Keratinocyte (primary cell): ENCODE measurements around the gene MEF2A. TPM values are rescaled to one million over a fixed set of nuclear protein-coding genes. Genes with fewer than 3 reads are reported as not detected.

Experiments
- DNase-seq: peaks from one replicate; pipeline ENCODE4 v3.0.0-alpha.2; 2011; ENCODE audit warnings: low read depth, missing footprints, low spot score
- FAIRE-seq: peaks from 2 replicates; lab custom pipeline; 2011; peaks lifted over from hg19 to GRCh38; lab: Jason Lieb, UNC
- H2AFZ ChIP-seq: 2 replicates; pipeline ENCODE4 v1.6.0; 2012; ENCODE audit warnings: low read length, control low read depth, inconsistent platforms; ENCODE audit not compliant: control insufficient read depth
- H3K27ac ChIP-seq: 2 replicates; pipeline ENCODE4 v1.5.1; 2011; ENCODE audit warnings: low read length; ENCODE audit not compliant: control insufficient read depth, insufficient read depth
- H3K27me3 ChIP-seq: 3 replicates; pipeline ENCODE4 v1.6.0; 2011; ENCODE audit warnings: low read length; ENCODE audit not compliant: control insufficient read depth, insufficient read depth; ENCODE audit errors: extremely low read depth
- H3K36me3 ChIP-seq, 2 experiments: 2 replicates in 1 of 2; 3 replicates in 1 of 2; pipeline ENCODE4 v1.5.1; 2011; ENCODE audit warnings: low read length in 2 of 2, mild to moderate bottlenecking in 1 of 2; ENCODE audit not compliant: control insufficient read depth in 2 of 2, insufficient read depth in 2 of 2; ENCODE audit errors: extremely low read depth in 1 of 2
- H3K4me1 ChIP-seq: 3 replicates; pipeline ENCODE4 v1.5.1; 2011; ENCODE audit warnings: low read length; ENCODE audit not compliant: control insufficient read depth, insufficient read depth; ENCODE audit errors: extremely low read depth
- H3K4me2 ChIP-seq: 3 replicates; pipeline ENCODE4 v1.6.0; 2011; ENCODE audit warnings: low read depth, low read length; ENCODE audit not compliant: control insufficient read depth, insufficient read depth; ENCODE audit errors: extremely low read depth
- H3K4me3 ChIP-seq, 3 experiments: fragments of 200-600 bp in 1 of 3; sonication (generic) in 1 of 3; 2 replicates in 2 of 3; 3 replicates in 1 of 3; pipeline ENCODE4 v1.5.1; 2011 to 2016; ENCODE audit warnings: low read length in 3 of 3, mild to moderate bottlenecking in 3 of 3, control low read depth in 2 of 3, inconsistent platforms in 1 of 3, low read depth in 1 of 3, mixed read lengths in 1 of 3, mixed run types in 1 of 3, moderate library complexity in 1 of 3; ENCODE audit not compliant: control insufficient read depth in 2 of 3, insufficient read depth in 2 of 3; ENCODE audit errors: extremely low read depth in 1 of 3
- H3K79me2 ChIP-seq: 2 replicates; pipeline ENCODE4 v1.6.0; 2012; ENCODE audit warnings: low read length; ENCODE audit not compliant: control insufficient read depth, insufficient read depth
- H3K9ac ChIP-seq: 3 replicates; pipeline ENCODE4 v1.6.0; 2011; ENCODE audit warnings: low read length; ENCODE audit not compliant: control insufficient read depth, insufficient read depth; ENCODE audit errors: extremely low read depth
- H3K9me1 ChIP-seq: 3 replicates; pipeline ENCODE4 v1.6.0; 2011; ENCODE audit warnings: low read length; ENCODE audit not compliant: control insufficient read depth, insufficient read depth; ENCODE audit errors: extremely low read depth
- H3K9me3 ChIP-seq: 2 replicates; pipeline ENCODE4 v1.5.1; 2012; ENCODE audit warnings: low read depth, low read length; ENCODE audit not compliant: control insufficient read depth
- H4K20me1 ChIP-seq: 3 replicates; pipeline ENCODE4 v1.6.0; 2011; ENCODE audit warnings: low read length; ENCODE audit not compliant: control insufficient read depth, insufficient read depth; ENCODE audit errors: extremely low read depth
- EZH2 ChIP-seq: IDR thresholded peaks from one replicate; pipeline ENCODE4 v1.6.1; 2012; ENCODE audit warnings: inconsistent platforms, mild to moderate bottlenecking, low read length, moderate library complexity
- dilution Hi-C: fragments of 300-500 bp; cut with MboI; formaldehyde crosslinking; loops from one replicate; pipeline ENCODE4 v1.7.0; 2020; ENCODE audit warnings: low sequenced_read_pairs; ENCODE audit not compliant: extremely low pct_ligation_motif_present
- polyA plus RNA-seq, 5 experiments: library from polyadenylated mRNA; depleted of rRNA in 3 of 5; stranded (reverse) in 3 of 5; stranded (forward) in 1 of 5; unstranded in 1 of 5; fragments of >200 nt; gene quantifications; 1 replicate in 1 of 5; 2 replicates in 3 of 5; 3 replicates in 1 of 5; pipeline versions ENCODE4 v1.2.1 to v1.2.3, GENCODE V29; 2011 to 2012; ENCODE audit warnings: missing spikeins in 2 of 5, low read depth in 1 of 5, low replicate concordance in 1 of 5
- TF ChIP-seq, protein P1 (sequence below), 3 experiments: IDR thresholded peaks in 1 of 3; conservative IDR thresholded peaks in 1 of 3; optimal IDR thresholded peaks in 1 of 3; 2 replicates in 2 of 3; 3 replicates in 1 of 3; pipeline versions ENCODE3 to v1.5.1; 2011; ENCODE audit warnings: low read length in 3 of 3, mild to moderate bottlenecking in 3 of 3, moderate library complexity in 2 of 3, control low read depth in 1 of 3, inconsistent platforms in 1 of 3; ENCODE audit not compliant: insufficient read depth in 2 of 3; ENCODE audit errors: extremely low read depth in 1 of 3

The MEF2A gene
- polyA plus RNA-seq, 1 donor (not counting 4 experiments of a cell fraction or from before 2014, with no cell fraction given) = 27.4 TPM

DNA sequence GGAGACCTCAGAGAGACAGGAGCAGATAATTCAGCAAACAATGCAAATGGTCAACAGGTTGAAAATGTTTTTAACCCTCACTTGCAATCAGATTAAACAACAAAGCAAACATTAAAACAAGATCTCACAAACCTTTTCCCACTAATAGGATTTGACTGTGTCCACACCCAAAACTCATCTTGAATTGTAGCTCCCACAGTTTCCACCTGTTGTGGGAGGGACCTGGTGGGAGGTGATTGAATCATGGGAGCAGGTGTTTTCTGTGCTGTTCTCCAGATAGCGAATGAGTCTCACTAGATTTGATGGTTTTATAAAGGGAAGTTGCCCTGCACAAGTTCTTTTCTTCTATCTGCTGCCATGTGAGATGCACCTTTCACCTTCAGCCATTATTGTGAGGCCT, 168.8 kb downstream of the MEF2A start:
- no peak for TF ChIP-seq EZH2
- TF ChIP-seq, protein P1, sequence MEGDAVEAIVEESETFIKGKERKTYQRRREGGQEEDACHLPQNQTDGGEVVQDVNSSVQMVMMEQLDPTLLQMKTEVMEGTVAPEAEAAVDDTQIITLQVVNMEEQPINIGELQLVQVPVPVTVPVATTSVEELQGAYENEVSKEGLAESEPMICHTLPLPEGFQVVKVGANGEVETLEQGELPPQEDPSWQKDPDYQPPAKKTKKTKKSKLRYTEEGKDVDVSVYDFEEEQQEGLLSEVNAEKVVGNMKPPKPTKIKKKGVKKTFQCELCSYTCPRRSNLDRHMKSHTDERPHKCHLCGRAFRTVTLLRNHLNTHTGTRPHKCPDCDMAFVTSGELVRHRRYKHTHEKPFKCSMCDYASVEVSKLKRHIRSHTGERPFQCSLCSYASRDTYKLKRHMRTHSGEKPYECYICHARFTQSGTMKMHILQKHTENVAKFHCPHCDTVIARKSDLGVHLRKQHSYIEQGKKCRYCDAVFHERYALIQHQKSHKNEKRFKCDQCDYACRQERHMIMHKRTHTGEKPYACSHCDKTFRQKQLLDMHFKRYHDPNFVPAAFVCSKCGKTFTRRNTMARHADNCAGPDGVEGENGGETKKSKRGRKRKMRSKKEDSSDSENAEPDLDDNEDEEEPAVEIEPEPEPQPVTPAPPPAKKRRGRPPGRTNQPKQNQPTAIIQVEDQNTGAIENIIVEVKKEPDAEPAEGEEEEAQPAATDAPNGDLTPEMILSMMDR (optimal IDR thresholded peaks at IDR 0.05 in 1 of 3, IDR thresholded peaks at IDR 0.05 in 1 of 3, conservative IDR thresholded peaks at IDR 0.05 in 1 of 3; ENCODE audit: extremely low read depth in 1 of 3, insufficient read depth in 2 of 3, low read length in 3 of 3) = no peak
- no peak overlapping the region for H3K4me3 ChIP-seq
- H3K9me3 ChIP-seq = no peaks in the 10 kb centered on the region
- no peak overlapping the region for H3K4me2 ChIP-seq
- FAIRE-seq = no peak
- no peaks in the 10 kb centered on the region for H3K79me2 ChIP-seq
- DNase-seq = no peak
- H4K20me1 ChIP-seq = no peaks in the 10 kb centered on the region
- H3K27me3 ChIP-seq = no peaks in the 10 kb centered on the region
- dilution Hi-C loops = no loop called here
- no peaks in the 10 kb centered on the region for H3K9me1 ChIP-seq
- no peaks in the 10 kb centered on the region for H3K36me3 ChIP-seq
- no peak overlapping the region for H3K27ac ChIP-seq
- H2AFZ ChIP-seq = no peak overlapping the region
- H3K4me1 ChIP-seq = peaks cover 24% of the 10 kb centered on the region
- H3K9ac ChIP-seq = no peak overlapping the region

DNA sequence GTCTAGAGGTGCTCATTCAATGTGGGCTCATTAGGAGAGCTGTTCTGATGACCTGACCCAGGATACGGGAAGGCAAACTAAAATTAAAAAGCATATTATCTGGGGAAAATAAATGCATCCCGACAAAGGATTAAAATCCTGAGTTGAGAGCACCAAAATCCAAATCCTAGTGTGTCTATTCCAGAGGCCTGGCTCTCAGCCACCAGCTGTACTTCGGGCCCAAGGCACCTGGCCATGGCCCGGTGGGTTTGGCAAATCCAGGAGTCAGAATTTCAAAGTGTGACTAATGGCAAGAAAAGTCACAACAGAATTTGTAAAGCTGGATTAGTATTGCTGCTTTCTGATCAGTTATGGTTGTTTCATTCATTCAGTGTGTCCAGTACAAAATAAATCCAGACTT, 170.1 kb downstream of the MEF2A start:
- dilution Hi-C loops = no loop called here
- H3K4me3 ChIP-seq = no peak overlapping the region
- H3K9me1 ChIP-seq = no peaks in the 10 kb centered on the region
- no peaks in the 10 kb centered on the region for H4K20me1 ChIP-seq
- H3K79me2 ChIP-seq = no peaks in the 10 kb centered on the region
- H2AFZ ChIP-seq = no peak overlapping the region
- no peak overlapping the region for H3K4me2 ChIP-seq
- no peak overlapping the region for H3K9ac ChIP-seq
- H3K27ac ChIP-seq = no peak overlapping the region
- FAIRE-seq (no peak), DNase-seq (no peak)
- TF ChIP-seq, protein P1 (optimal IDR thresholded peaks at IDR 0.05 in 1 of 3, IDR thresholded peaks at IDR 0.05 in 1 of 3, conservative IDR thresholded peaks at IDR 0.05 in 1 of 3; ENCODE audit: extremely low read depth in 1 of 3, insufficient read depth in 2 of 3, low read length in 3 of 3) = no peak
- no peak for TF ChIP-seq EZH2
- H3K27me3 ChIP-seq = no peaks in the 10 kb centered on the region
- H3K36me3 ChIP-seq = no peaks in the 10 kb centered on the region
- H3K4me1 ChIP-seq = peaks cover 18% of the 10 kb centered on the region
- H3K9me3 ChIP-seq = no peaks in the 10 kb centered on the region
